ENCODE results near the gene SLC38A10.

GRCh38 chr17:81247339-81247990, 47.6 kb downstream of the SLC38A10 start:
- TF ChIP-seq CTCF (optimal IDR thresholded peaks at IDR 0.05 in 1 of 3, IDR thresholded peaks at IDR 0.05 in 1 of 3, conservative IDR thresholded peaks at IDR 0.05 in 1 of 3; ENCODE audit: extremely low read depth in 1 of 3, insufficient read depth in 2 of 3, low read length in 3 of 3) (no peak), EZH2 (IDR thresholded peaks at IDR 0.05; ENCODE audit: low read length) (no peak)
